Calu3 (cell line): ENCODE measurements around the gene LHPP. TPM values are rescaled to one million over a fixed set of nuclear protein-coding genes. Genes with fewer than 3 reads are reported as not detected.

Experiments
- BruUV-seq: library from RNA; stranded (reverse); fragments of 400-500 nt; replicated peaks from 2 replicates; lab custom pipeline; 2021; lab: Mats Ljungman, UMichigan
- CTCF ChIA-PET: fragments of 300-600 bp; sonication (Branson Sonifier 250); formaldehyde crosslinking; loops from one replicate; lab custom pipeline; 2022; ENCODE audit warnings: antibody characterized with exemption; lab: Charles Lee
- DNase-seq: peaks from one replicate; pipeline ENCODE4 v3.0.0; 2022
- H3K27ac Mint-ChIP-seq: one replicate; pipeline ENCODE4 v1.8.0; 2022; ENCODE audit warnings: mixed read lengths; ENCODE audit not compliant: unreplicated experiment
- H3K27me3 Mint-ChIP-seq: one replicate; pipeline ENCODE4 v1.8.0; 2022; ENCODE audit warnings: mixed read lengths; ENCODE audit not compliant: unreplicated experiment
- H3K36me3 Mint-ChIP-seq: one replicate; pipeline ENCODE4 v1.8.0; 2022; ENCODE audit warnings: mild to moderate bottlenecking, moderate library complexity, mixed read lengths; ENCODE audit not compliant: insufficient read depth, unreplicated experiment
- H3K4me1 Mint-ChIP-seq: one replicate; pipeline ENCODE4 v1.8.0; 2022; ENCODE audit warnings: mild to moderate bottlenecking, low read depth, mixed read lengths; ENCODE audit not compliant: unreplicated experiment
- H3K4me3 Mint-ChIP-seq: one replicate; pipeline ENCODE4 v1.8.0; 2022; ENCODE audit warnings: mild to moderate bottlenecking, low read depth, moderate library complexity, mixed read lengths; ENCODE audit not compliant: unreplicated experiment
- H3K9me3 Mint-ChIP-seq: one replicate; pipeline ENCODE4 v1.8.0; 2022; ENCODE audit warnings: low read depth, mixed read lengths; ENCODE audit not compliant: unreplicated experiment
- CTCF ChIP-seq: fragments of 200-600 bp; IDR thresholded peaks from one replicate; pipeline ENCODE4 v1.8.0; 2022; ENCODE audit warnings: antibody characterized with exemption; ENCODE audit not compliant: unreplicated experiment
- intact Hi-C: fragments of 100-400 bp; cut with micrococcal nuclease; formaldehyde crosslinking; loops from one replicate; pipeline ENCODE4 v1.10.0; 2022; ENCODE audit not compliant: unreplicated experiment
- total RNA-seq: library from RNA; stranded (reverse); gene quantifications from 2 replicates; pipeline ENCODE4 v1.2.3, GENCODE V29; 2022

The LHPP gene
- total RNA-seq, 1 experiment from 2014 or later: 12.0 TPM

- Mint-ChIP-seq H3K27me3 (no peaks in the 10 kb centered on the region), H3K9me3 (no peaks in the 10 kb centered on the region), H3K27ac (no peak overlapping the region), H3K36me3 (no peaks in the 10 kb centered on the region), H3K4me3 (no peak overlapping the region), H3K4me1 (peaks cover 12% of the 10 kb centered on the region)
- no TSS peak for BruUV-seq
- intact Hi-C loops: no loop called here
- no peak for DNase-seq
- TF ChIP-seq CTCF: no peak
- CTCF ChIA-PET: no interaction called here
These were observed 168.2 kb downstream of the LHPP start for GRCh38 chr10:124629842-124630241.

GRCh38 chr10:124630551-124630950, 168.9 kb downstream of the LHPP start:
- Mint-ChIP-seq H3K27ac (no peak overlapping the region), H3K9me3 (no peaks in the 10 kb centered on the region), H3K4me1 (peaks cover 12% of the 10 kb centered on the region), H3K27me3 (no peaks in the 10 kb centered on the region), H3K4me3 (no peak overlapping the region), H3K36me3 (no peaks in the 10 kb centered on the region)
- intact Hi-C loops: no loop called here
- no peak for TF ChIP-seq CTCF
- no peak for DNase-seq
- BruUV-seq: no TSS peak
- CTCF ChIA-PET: no interaction called here

GRCh38 chr10:124632064-124632531, 170.5 kb downstream of the LHPP start:
- H3K27me3 Mint-ChIP-seq: no peaks in the 10 kb centered on the region
- CTCF ChIA-PET: no interaction called here
- H3K9me3 Mint-ChIP-seq: no peaks in the 10 kb centered on the region
- no peak overlapping the region for H3K27ac Mint-ChIP-seq
- TF ChIP-seq CTCF: no peak
- no TSS peak for BruUV-seq
- no peak for DNase-seq
- intact Hi-C loops: no loop called here
- H3K4me1 Mint-ChIP-seq: peaks cover 7% of the 10 kb centered on the region
- H3K4me3 Mint-ChIP-seq: no peak overlapping the region
- no peaks in the 10 kb centered on the region for H3K36me3 Mint-ChIP-seq

GRCh38 chr10:124632566-124632965, 170.9 kb downstream of the LHPP start:
- H3K4me3 Mint-ChIP-seq: no peak overlapping the region
- DNase-seq: no peak
- no peaks in the 10 kb centered on the region for H3K36me3 Mint-ChIP-seq
- H3K27me3 Mint-ChIP-seq: no peaks in the 10 kb centered on the region
- CTCF ChIA-PET: no interaction called here
- no peak for TF ChIP-seq CTCF
- no peak overlapping the region for H3K27ac Mint-ChIP-seq
- no peaks in the 10 kb centered on the region for H3K9me3 Mint-ChIP-seq
- intact Hi-C loops: no loop called here
- BruUV-seq: no TSS peak
- peaks cover 3% of the 10 kb centered on the region for H3K4me1 Mint-ChIP-seq
